ENCODE results near the gene TIMD4.

The TIMD4 gene

GRCh38 chr5:156963125-156963524 lies at the start of gene TIMD4:
Gene TIMD4, minus strand, starts transcription at chr5:156963226. Its CDS starts 28 bp downstream, at chr5:156963198.
- TF ChIP-seq, protein P1, sequence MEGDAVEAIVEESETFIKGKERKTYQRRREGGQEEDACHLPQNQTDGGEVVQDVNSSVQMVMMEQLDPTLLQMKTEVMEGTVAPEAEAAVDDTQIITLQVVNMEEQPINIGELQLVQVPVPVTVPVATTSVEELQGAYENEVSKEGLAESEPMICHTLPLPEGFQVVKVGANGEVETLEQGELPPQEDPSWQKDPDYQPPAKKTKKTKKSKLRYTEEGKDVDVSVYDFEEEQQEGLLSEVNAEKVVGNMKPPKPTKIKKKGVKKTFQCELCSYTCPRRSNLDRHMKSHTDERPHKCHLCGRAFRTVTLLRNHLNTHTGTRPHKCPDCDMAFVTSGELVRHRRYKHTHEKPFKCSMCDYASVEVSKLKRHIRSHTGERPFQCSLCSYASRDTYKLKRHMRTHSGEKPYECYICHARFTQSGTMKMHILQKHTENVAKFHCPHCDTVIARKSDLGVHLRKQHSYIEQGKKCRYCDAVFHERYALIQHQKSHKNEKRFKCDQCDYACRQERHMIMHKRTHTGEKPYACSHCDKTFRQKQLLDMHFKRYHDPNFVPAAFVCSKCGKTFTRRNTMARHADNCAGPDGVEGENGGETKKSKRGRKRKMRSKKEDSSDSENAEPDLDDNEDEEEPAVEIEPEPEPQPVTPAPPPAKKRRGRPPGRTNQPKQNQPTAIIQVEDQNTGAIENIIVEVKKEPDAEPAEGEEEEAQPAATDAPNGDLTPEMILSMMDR (IDR thresholded peaks at IDR 0.05; ENCODE audit: insufficient read depth, low read depth, low read length, missing control alignments) = no peak
- no peak within 1 kb of the TSS for H3K4me3 ChIP-seq (ENCODE audit: low read depth, low read length)
- DNase-seq (ENCODE audit: low read depth) = no peak

GRCh38 chr5:157006262-157006661 lies 43.2 kb upstream of the TIMD4 start:
- no peak overlapping the region for H3K4me3 ChIP-seq (ENCODE audit: low read depth, low read length)
- DNase-seq (ENCODE audit: low read depth) = no peak
- TF ChIP-seq, protein P1 (IDR thresholded peaks at IDR 0.05; ENCODE audit: insufficient read depth, low read depth, low read length, missing control alignments) = no peak

GRCh38 chr5:157004893-157005551 lies 42.0 kb upstream of the TIMD4 start:
- TF ChIP-seq, protein P1 (IDR thresholded peaks at IDR 0.05; ENCODE audit: insufficient read depth, low read depth, low read length, missing control alignments) = no peak
- peak; percentile 59 for DNase-seq (ENCODE audit: low read depth)
- H3K4me3 ChIP-seq (ENCODE audit: low read depth, low read length) = no peak overlapping the region

DNA sequence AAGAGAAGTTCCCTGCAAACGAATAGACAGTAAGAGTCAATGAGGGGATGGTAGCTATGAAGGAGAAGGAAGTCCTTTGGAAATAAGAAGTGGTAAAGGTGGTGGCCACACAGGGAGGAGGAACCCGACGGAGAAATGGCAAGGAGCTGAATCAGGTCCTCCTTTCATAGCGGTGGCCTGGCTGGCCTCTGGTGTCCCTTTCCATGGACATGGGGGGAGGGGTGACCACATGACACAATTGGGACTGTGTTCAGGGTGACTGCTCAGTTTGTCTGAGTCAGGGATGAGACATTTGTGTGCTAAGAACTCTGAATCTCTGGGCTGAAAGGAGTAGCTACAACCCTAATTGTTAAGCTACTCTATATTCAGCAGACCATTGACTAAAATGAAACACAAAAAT lies 28.7 kb upstream of the TIMD4 start:
- no peak overlapping the region for H3K4me3 ChIP-seq (ENCODE audit: low read depth, low read length)
- TF ChIP-seq, protein P1 (IDR thresholded peaks at IDR 0.05; ENCODE audit: insufficient read depth, low read depth, low read length, missing control alignments) = no peak
- DNase-seq (ENCODE audit: low read depth) = no peak

GRCh38 chr5:156984064-156984463 lies 21.0 kb upstream of the TIMD4 start:
- no peak overlapping the region for H3K4me3 ChIP-seq (ENCODE audit: low read depth, low read length)
- TF ChIP-seq, protein P1 (IDR thresholded peaks at IDR 0.05; ENCODE audit: insufficient read depth, low read depth, low read length, missing control alignments) = no peak
- DNase-seq (ENCODE audit: low read depth) = no peak

DNA sequence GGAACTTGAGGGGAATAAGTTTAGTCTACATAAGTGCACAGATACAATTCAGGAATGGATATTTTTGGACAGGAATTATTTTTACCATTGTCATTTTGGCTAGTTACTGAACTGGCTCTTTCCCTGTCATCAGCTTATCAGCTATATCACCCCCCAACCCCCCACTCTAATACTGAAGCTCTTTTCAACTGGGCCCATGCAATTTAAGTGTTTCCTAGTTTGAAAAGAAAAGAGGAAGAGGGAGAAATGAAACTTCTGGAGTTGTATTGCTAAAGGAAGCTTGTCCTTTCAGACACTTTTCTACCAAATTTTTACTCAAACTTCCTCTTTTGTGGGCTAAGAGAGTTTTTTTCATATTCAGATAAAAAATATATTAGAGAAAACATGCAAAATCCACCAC lies 18.5 kb upstream of the TIMD4 start:
- DNase-seq (ENCODE audit: low read depth) = no peak
- H3K4me3 ChIP-seq (ENCODE audit: low read depth, low read length) = no peak overlapping the region
- TF ChIP-seq, protein P1 (IDR thresholded peaks at IDR 0.05; ENCODE audit: insufficient read depth, low read depth, low read length, missing control alignments) = no peak

DNA sequence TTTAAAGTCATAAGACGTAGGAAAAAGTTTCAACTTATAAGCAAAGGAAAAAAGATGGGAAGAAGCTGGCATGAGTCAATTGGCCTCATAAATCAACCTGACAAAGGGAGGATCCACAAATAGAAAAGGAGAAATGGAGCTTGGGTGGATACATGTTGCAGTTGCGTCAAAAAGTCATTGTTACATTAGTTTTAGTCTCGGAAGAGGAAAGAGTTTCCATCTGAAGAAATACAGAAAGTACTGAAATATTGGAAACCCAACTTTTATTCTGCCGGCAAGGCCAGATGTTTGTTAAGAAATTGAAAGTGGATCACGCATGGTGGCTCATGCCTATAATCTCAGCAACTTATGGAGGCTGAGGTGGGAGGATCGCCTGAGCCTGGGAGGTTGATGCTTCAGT lies 11.3 kb upstream of the TIMD4 start:
- peak; percentile 18 for DNase-seq (ENCODE audit: low read depth)
- no peak overlapping the region for H3K4me3 ChIP-seq (ENCODE audit: low read depth, low read length)
- TF ChIP-seq, protein P1 (IDR thresholded peaks at IDR 0.05; ENCODE audit: insufficient read depth, low read depth, low read length, missing control alignments) = no peak

Data from GM12865 (cell line).